Neural crest cell (in vitro differentiated cells): ENCODE results near the gene SCN8A. TPM values are rescaled to one million over a fixed set of nuclear protein-coding genes. Genes with fewer than 3 reads are reported as not detected.

Experiments used
- DNase-seq: peaks from one replicate; pipeline ENCODE4 v3.0.0; 2021; ENCODE audit warnings: low read depth, mixed read lengths, low spot score
- H3K27ac Mint-ChIP-seq: one replicate; pipeline ENCODE4 v1.8.0; 2021; ENCODE audit warnings: mild to moderate bottlenecking, mixed read lengths; ENCODE audit not compliant: unreplicated experiment
- H3K27me3 Mint-ChIP-seq: 2 replicates; pipeline ENCODE4 v1.8.0; 2021; ENCODE audit warnings: low read depth, mild to moderate bottlenecking, mixed read lengths
- H3K36me3 Mint-ChIP-seq: 2 replicates; pipeline ENCODE4 v1.8.0; 2021; ENCODE audit warnings: low read depth, mild to moderate bottlenecking, mixed read lengths
- H3K4me1 Mint-ChIP-seq: 2 replicates; pipeline ENCODE4 v1.8.0; 2021; ENCODE audit warnings: mixed read lengths
- H3K4me3 Mint-ChIP-seq: one replicate; pipeline ENCODE4 v1.8.0; 2021; ENCODE audit warnings: mild to moderate bottlenecking, mixed read lengths
- H3K9me3 Mint-ChIP-seq: 2 replicates; pipeline ENCODE4 v1.8.0; 2021; ENCODE audit warnings: mixed read lengths
- total RNA-seq: library from RNA; stranded (reverse); gene quantifications from 2 replicates; pipeline ENCODE4 v1.2.1, GENCODE V29; 2021
- TF ChIP-seq, protein P1 (sequence below): fragments of 200-600 bp; sonication (generic); conservative IDR thresholded peaks from 2 replicates; pipeline ENCODE4 v1.5.0; 2021; ENCODE audit warnings: antibody characterized with exemption, mild to moderate bottlenecking

SCN8A gene
- total RNA-seq, 1 donor from 2014 or later = 13.0 TPM

DNA sequence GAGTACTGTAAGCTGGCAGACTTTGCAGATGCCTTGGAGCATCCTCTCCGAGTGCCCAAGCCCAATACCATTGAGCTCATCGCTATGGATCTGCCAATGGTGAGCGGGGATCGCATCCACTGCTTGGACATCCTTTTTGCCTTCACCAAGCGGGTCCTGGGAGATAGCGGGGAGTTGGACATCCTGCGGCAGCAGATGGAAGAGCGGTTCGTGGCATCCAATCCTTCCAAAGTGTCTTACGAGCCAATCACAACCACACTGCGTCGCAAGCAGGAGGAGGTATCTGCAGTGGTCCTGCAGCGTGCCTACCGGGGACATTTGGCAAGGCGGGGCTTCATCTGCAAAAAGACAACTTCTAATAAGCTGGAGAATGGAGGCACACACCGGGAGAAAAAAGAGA lies 215.9 kb downstream of the SCN8A start:
- Mint-ChIP-seq H3K9me3 (no peaks in the 10 kb centered on the region), H3K4me1 (peaks cover 5% of the 10 kb centered on the region), H3K36me3 (peaks cover 10% of the 10 kb centered on the region), H3K27me3 (no peaks in the 10 kb centered on the region), H3K4me3 (no peak overlapping the region), H3K27ac (no peak overlapping the region)
- TF ChIP-seq, protein P1, sequence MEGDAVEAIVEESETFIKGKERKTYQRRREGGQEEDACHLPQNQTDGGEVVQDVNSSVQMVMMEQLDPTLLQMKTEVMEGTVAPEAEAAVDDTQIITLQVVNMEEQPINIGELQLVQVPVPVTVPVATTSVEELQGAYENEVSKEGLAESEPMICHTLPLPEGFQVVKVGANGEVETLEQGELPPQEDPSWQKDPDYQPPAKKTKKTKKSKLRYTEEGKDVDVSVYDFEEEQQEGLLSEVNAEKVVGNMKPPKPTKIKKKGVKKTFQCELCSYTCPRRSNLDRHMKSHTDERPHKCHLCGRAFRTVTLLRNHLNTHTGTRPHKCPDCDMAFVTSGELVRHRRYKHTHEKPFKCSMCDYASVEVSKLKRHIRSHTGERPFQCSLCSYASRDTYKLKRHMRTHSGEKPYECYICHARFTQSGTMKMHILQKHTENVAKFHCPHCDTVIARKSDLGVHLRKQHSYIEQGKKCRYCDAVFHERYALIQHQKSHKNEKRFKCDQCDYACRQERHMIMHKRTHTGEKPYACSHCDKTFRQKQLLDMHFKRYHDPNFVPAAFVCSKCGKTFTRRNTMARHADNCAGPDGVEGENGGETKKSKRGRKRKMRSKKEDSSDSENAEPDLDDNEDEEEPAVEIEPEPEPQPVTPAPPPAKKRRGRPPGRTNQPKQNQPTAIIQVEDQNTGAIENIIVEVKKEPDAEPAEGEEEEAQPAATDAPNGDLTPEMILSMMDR = no peak
- DNase-seq = no peak

DNA sequence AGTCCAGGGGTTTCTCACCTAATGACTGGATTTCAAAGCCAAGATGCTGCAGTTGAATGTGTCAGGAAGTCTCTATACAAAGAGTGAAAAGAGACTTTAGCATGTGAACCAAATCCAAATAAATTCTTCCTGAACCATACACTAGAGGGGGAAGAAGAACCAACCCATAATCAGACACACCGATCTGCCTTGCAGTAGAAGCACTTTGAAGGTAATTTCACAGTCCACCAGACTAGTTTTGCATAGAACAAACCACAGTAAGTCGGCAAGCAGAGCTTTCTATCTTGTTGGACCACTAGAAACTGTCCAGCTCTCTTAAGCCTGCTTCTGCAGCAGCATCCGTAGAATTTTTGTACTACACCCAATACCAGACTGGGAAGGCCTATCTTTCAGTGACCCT lies 218.2 kb downstream of the SCN8A start:
- peaks cover 3% of the 10 kb centered on the region for H3K27me3 Mint-ChIP-seq
- H3K4me3 Mint-ChIP-seq = no peak overlapping the region
- DNase-seq = no peak
- peaks cover 10% of the 10 kb centered on the region for H3K36me3 Mint-ChIP-seq
- peaks cover 11% of the 10 kb centered on the region for H3K4me1 Mint-ChIP-seq
- H3K27ac Mint-ChIP-seq = no peak overlapping the region
- no peaks in the 10 kb centered on the region for H3K9me3 Mint-ChIP-seq
- TF ChIP-seq, protein P1 = no peak

DNA sequence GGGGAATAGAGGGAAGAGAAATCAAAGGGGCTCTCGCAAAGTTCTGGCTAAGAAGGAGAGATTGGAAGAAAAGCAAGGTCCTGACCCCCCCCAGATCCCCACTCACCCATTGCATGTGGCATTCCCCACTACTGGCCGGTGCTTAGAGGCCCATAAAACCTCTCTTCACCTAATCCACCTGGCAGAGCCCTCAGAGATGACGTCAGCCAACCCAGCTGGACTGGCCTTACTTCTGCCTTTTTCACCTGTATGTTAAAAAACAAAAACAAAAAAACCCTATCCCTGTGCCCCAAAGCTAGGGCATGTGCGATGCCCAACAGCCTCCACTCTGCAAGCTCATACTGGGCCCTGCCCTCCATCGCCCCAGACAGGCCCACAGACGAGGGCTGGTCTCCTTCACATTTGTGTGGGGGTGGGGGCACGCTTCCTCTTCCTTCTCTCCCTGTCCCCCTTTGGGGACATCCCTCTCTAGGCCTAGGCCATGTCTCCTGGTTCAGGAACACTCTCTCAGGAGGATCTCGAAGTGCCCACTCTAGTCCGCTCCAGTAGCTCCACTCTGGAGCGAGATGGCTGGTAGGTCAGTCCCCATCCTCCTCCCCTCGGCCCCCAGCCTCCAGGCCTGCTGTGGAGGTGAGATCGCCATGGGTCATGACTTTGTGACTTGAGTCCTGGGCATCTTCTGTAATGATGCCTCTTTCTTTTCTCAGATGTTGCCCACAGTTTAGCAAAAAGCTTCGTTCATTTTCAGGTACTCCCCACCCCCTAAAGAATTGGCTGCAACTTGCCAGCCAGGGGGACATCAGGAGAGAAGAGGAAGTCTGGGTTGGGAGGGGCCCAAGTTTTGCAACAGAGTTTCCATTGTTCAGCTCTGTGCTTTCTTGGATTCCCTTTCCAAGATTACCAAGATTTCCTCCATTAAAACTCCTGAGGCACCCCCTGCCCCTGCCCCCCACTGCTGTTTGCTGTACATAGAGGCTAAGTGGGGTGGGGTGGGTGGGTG lies 220.5 kb downstream of the SCN8A start:
- peaks cover 7% of the 10 kb centered on the region for H3K36me3 Mint-ChIP-seq
- H3K27me3 Mint-ChIP-seq = peaks cover 18% of the 10 kb centered on the region
- peak overlapping the region; percentile 58 for H3K4me3 Mint-ChIP-seq
- TF ChIP-seq, protein P1 = no peak
- no peaks in the 10 kb centered on the region for H3K9me3 Mint-ChIP-seq
- peaks cover 26% of the 10 kb centered on the region for H3K4me1 Mint-ChIP-seq
- no peak for DNase-seq
- H3K27ac Mint-ChIP-seq = peak overlapping the region; percentile 73

DNA sequence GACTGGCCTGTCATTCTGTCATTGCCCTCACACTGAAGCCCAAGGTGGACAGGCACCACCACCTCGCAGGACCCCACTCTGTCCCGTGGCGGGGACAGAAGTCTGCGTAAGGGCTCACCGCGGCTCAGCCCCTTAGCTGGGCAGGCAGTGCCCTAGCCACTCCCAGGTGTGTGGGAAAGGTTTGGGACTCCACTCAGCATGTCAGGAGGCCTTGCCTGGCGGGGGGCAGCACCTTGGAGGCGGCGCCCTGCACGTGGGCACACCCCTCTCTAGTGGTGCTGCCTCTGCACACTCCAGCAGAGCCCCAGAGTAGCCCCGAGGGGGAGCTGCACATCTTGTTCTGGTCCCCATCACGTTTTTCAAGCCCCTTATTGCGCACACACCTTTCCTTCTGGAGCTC lies 221.8 kb downstream of the SCN8A start:
- TF ChIP-seq, protein P1 = no peak
- peaks cover 7% of the 10 kb centered on the region for H3K36me3 Mint-ChIP-seq

DNA sequence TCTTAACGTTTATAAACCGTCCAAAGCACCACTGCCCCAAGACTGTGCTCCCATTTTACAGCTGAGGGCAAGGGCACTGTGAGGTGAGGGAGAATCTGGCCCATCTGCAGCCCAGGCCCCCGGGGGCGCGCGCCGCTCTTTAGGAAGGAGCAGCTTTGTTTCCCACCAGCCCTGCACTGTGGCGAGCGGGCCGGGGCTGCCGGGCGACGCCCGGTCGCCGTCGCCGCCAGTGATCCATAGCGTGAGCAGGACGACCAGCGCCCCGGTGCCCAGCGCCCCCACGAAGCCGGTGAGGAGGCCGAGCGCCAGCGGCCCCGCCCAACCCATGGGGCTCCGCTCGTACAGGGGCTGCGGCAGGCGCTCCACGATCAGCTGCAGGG lies 222.9 kb downstream of the SCN8A start:
- Mint-ChIP-seq H3K4me1 (peaks cover 26% of the 10 kb centered on the region), H3K36me3 (peaks cover 4% of the 10 kb centered on the region), H3K9me3 (no peaks in the 10 kb centered on the region), H3K4me3 (peak overlapping the region; percentile 38), H3K27ac (no peak overlapping the region), H3K27me3 (peaks cover 27% of the 10 kb centered on the region)
- TF ChIP-seq, protein P1 = no peak
- no peak for DNase-seq

More for the DNA sequence above, 221.8 kb downstream of the SCN8A start:
- Mint-ChIP-seq H3K27me3 (peaks cover 27% of the 10 kb centered on the region), H3K4me3 (peak overlapping the region; percentile 75), H3K4me1 (peaks cover 26% of the 10 kb centered on the region), H3K9me3 (no peaks in the 10 kb centered on the region), H3K27ac (no peak overlapping the region)
- DNase-seq = no peak
